D721Med (cell line): ENCODE measurements around the gene ACTRT2.

ENCODE experiments used
- DNase-seq: peaks from one replicate; pipeline ENCODE4 v3.0.0; 2011; ENCODE audit warnings: low spot score; ENCODE audit not compliant: insufficient read length
- FAIRE-seq: peaks from 2 replicates; lab custom pipeline; 2011; peaks lifted over from hg19 to GRCh38; lab: Jason Lieb, UNC
- TF ChIP-seq, protein P1 (sequence below): IDR thresholded peaks from 2 replicates; pipeline ENCODE4 v1.5.1; 2012; ENCODE audit warnings: mild to moderate bottlenecking, control low read depth; ENCODE audit not compliant: insufficient read depth; ENCODE audit errors: missing control alignments

ACTRT2 gene

DNA sequence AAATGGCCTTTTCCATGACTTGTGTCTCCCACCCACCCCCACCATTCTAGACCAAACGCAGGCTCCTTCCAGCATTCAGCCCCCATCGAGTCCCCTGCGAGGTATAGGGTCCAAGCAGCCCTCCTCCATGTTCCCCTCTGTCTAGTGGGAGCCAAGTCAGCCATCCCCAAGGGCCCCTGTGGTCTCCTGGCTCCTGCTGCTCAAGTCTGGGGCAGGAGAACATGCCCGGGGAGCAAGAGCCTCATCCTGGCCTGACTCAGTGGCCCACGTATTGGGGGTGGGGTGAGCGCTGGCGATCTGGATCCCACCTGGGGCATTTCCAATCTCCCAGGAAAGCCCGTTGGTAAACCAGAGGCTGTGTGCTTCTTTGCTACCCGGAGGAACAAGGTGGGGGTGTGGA is 43.6 kb downstream of the ACTRT2 start:
- no peak for FAIRE-seq
- no peak for DNase-seq
- TF ChIP-seq, protein P1, sequence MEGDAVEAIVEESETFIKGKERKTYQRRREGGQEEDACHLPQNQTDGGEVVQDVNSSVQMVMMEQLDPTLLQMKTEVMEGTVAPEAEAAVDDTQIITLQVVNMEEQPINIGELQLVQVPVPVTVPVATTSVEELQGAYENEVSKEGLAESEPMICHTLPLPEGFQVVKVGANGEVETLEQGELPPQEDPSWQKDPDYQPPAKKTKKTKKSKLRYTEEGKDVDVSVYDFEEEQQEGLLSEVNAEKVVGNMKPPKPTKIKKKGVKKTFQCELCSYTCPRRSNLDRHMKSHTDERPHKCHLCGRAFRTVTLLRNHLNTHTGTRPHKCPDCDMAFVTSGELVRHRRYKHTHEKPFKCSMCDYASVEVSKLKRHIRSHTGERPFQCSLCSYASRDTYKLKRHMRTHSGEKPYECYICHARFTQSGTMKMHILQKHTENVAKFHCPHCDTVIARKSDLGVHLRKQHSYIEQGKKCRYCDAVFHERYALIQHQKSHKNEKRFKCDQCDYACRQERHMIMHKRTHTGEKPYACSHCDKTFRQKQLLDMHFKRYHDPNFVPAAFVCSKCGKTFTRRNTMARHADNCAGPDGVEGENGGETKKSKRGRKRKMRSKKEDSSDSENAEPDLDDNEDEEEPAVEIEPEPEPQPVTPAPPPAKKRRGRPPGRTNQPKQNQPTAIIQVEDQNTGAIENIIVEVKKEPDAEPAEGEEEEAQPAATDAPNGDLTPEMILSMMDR = no peak

DNA sequence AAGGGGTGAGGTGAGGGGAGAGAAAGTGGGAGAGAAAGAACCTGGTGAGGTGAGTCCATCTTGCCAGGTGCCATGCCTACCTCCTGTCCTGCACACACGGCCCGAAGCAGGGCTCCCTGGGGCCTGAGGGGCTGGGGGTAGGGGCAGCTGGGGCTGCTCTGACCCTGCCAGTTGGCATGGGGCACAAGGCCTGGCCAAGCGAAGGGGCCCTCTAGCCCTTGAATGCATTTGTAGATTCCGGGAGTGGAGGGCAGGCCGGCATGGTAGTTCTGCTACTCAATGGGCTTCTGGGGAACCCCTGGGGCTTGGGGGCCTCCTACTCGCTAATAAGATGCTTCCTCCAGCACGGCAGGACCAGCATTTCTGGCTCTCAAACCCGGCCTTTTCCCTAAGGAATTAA is 44.1 kb downstream of the ACTRT2 start:
- TF ChIP-seq, protein P1 = no peak
- FAIRE-seq (no peak), DNase-seq (no peak)

DNA sequence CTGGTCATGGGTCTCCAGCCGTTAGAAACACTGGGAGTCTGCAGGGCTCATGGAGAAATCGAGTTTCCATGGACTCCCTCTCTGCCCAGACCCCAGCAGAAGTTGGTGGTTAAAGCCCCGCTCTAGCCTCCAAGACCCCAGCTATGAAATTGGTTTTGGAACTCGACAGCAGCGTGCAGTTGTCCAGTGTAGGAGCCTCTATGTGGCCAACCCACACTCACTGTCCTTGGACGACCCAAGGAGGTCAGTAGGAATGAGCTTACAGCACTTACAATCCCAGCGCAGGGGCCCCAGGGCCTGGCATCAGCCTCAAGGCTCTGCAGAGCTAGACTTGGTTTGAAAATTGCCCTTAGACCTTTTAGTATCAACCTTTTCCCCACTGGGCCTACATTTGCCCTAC is 44.5 kb downstream of the ACTRT2 start:
- TF ChIP-seq, protein P1 = no peak
- no peak for DNase-seq
- no peak for FAIRE-seq

DNA sequence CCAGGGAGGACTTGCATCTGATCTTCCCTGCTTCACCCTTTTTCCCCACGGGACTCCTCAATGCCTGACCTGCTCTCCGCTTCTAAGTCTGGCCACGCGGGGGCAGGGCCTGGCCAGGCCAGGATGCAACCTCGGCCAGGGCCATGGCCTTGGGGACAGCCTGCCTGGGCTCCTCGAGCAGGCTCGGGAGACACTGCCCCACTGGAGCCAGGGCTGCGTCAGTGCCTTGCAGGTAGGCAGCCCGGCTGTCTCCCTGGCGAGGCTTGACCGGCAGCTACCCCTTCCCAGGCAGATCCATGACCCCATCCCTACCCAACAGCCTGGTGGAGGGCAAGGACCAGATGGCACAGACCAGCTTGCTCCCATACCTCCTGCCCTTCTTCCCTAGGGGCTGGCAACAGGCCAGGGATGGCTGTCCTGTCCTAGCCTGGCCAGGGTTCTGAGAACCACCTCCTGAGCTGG is 45.0 kb downstream of the ACTRT2 start:
- TF ChIP-seq, protein P1 = no peak
- FAIRE-seq (no peak), DNase-seq (no peak)

DNA sequence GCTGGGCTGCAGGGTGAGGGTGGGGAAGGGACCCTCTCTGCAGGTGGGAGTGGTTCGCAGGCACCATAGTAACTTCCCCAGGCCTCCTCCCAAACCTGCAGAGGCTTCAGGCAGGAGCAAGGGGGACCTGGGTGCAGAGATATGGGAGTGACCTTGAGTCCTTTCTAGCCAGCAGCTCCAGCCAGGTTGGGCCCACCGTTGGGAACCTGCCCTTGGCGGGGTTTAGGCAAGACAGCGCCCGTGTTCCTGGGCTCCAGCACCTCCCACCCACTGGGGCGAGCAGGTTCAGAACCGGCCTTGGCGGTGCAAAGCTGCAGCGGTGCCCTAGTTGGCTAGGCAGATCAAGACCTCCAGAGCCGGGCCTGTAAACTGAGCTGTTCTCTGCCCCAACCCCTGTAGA is 45.6 kb downstream of the ACTRT2 start:
- DNase-seq (no peak), FAIRE-seq (no peak)
- TF ChIP-seq, protein P1 = no peak

DNA sequence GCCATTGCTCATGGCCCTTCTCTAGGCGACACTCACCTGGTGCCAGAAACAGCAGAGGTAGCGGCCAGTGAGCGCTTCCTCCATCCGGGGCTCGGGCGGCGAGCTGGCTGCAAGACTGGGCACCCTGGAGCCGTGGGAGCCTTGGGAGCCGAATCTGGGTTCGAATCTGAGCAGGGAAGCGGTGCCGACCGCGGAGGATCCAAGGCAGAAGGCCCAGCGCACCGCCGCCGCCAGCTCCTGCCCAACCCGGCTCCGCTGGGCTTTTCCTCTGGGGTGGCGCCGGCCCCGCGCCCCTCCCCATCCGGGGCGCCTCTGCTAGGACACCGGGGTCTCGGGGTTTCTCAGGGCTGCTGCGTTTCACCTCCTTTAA is 46.0 kb downstream of the ACTRT2 start:
- FAIRE-seq (no peak), DNase-seq (no peak)
- TF ChIP-seq, protein P1 = no peak

DNA sequence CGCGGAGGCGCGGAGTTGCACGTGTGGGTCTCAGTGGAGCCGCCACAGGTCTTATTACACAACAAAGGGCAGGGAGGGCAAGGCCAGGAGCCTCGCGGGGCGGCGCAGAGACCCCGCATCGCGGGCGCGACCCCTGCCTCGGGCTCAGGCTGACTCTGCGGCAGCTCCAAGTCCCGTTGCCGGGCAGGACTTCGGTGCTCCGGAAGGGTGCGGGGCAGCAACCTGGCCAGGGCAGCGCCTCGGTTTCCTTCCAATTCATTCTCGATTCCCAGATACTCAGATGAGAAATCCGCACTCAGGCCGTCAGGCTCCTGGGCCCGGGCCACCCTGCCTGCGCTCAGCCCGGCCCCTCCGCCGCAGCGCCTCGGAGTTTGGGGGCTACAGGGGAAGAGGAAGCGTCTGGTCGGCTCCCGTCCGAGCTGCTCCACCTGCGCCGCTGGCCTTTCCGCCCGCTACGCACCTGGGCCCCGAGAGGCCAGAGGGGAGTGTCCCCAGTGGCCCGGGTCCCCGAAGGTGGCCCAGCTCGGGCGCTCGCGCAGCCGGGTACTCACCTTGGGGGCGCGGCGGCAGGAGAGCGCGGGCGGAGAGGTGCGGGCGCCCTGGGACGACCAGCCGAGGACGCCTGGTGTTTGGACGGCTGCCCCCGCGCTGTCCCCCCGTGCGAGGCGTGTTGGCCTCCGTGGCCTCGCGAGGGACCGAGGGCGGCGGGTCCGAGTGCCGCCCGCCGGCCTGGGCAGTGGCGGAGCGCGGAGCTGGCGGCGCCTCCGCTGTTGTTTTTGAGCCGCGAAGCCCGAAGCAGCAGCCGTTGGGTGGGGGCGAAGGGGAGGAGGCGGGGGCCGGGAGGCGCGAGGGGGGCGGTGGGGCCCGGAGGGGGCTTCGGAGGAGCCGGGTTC is 46.6 kb downstream of the ACTRT2 start:
- FAIRE-seq (no peak), DNase-seq (no peak)
- TF ChIP-seq, protein P1 = no peak
